ENCODE data around the gene PCF11.
"Not testable (repeated sequence)": the region's sequence is repeated elsewhere in the genome, so short reads cannot be mapped to it uniquely, and the experiment has no call there.

PCF11 gene, protein sequence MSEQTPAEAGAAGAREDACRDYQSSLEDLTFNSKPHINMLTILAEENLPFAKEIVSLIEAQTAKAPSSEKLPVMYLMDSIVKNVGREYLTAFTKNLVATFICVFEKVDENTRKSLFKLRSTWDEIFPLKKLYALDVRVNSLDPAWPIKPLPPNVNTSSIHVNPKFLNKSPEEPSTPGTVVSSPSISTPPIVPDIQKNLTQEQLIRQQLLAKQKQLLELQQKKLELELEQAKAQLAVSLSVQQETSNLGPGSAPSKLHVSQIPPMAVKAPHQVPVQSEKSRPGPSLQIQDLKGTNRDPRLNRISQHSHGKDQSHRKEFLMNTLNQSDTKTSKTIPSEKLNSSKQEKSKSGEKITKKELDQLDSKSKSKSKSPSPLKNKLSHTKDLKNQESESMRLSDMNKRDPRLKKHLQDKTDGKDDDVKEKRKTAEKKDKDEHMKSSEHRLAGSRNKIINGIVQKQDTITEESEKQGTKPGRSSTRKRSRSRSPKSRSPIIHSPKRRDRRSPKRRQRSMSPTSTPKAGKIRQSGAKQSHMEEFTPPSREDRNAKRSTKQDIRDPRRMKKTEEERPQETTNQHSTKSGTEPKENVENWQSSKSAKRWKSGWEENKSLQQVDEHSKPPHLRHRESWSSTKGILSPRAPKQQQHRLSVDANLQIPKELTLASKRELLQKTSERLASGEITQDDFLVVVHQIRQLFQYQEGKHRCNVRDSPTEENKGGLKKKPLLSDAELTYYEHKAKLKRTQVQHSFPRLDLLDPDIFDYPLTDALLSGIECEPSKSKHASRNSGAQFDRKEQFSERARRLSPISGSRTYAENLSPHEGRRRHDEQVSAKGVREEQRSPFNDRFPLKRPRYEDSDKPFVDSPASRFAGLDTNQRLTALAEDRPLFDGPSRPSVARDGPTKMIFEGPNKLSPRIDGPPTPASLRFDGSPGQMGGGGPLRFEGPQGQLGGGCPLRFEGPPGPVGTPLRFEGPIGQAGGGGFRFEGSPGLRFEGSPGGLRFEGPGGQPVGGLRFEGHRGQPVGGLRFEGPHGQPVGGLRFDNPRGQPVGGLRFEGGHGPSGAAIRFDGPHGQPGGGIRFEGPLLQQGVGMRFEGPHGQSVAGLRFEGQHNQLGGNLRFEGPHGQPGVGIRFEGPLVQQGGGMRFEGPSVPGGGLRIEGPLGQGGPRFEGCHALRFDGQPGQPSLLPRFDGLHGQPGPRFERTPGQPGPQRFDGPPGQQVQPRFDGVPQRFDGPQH (N-terminal part only)

DNA sequence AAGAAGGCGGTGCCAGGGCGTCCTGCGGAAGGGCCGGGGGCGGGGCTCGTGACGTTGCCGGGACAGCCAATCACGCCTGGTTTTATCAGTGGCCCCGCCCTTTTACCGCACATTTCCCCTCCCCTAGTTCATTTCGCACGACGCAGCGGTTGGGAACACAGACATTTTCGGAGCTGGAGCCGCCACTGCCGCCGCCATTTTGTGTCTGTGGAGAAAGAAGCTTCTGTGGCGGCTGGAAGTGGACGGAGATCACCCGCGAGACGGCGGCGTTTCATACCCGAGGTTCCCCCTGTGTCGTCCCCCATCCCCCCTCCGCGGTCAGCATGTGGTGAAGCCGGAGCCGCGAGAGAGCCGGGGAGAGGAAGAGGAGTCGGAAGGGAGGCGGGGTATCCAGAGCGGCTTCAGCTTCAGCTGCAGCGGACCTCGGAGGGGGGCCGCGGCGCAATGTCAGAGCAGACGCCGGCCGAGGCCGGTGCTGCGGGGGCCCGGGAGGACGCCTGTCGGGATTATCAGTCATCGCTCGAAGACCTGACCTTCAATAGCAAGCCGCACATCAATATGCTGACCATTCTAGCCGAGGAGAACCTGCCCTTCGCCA, at the start of gene PCF11:
Gene PCF11 (plus strand): TSS at position 136 of the 598 bp plus-strand sequence. CDS start 309 bp downstream, at position 445.
- peak in 3 of 4 experiments; percentile 98 to 100 (median 99) for DNase-seq

DNA sequence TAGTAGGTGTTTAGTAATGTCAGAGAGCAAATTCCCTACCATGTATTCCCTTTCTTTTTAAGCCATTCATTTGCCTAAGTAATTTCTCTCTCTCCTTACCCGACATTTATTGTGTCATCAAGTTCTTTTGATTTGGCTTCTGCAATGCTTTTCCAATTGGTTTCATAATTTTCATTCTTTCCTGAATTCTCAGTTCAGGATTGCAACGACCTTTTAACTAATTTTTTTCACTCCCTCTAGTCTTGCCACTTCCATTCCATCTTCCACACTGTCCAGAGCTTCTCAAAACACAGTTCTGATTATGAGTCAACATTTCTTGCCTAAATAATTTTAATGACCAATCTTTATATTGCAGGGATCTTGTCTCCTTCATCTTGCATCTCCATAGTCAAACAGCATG, 44.0 kb upstream of the PCF11 start:
- no peak for DNase-seq

DNA sequence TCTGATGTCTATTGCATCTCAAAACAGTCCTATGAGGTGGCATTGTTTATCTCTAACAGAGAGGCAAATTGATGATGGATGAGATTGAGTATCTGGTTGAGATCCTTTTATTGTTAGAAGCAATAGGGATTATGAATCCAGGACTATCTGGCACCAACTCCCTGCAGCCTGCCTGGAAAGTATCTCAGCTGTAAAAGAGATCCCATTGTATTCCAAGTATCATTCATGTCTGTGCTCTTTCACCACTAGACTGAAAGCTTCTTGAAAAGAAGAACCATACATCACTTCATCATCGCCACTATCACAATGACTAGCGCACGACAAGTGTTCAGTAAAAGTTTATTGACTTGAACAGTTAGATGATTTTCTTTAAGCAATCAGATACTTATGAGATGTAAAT, 41.9 kb upstream of the PCF11 start:
- DNase-seq: no peak

DNA sequence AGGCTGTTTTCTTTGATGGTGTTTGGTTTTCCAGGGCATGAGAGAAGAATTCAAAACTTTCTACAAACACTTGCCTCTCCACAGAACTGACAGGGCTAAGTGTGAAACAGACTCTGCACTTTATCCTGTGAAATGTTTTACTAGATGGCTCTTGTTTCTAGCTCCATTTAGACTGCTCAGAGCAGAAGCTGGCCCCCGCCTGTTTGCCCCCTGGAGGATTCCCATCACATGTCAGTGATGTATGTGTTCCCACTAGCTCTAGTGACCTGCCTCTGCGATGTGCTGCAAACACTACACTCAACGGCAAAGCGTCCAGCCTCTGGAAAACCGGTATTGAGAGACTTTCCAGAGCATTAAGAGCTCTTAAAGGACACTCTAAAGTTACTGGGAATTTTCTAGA, 41.4 kb upstream of the PCF11 start:
- DNase-seq: no peak

DNA sequence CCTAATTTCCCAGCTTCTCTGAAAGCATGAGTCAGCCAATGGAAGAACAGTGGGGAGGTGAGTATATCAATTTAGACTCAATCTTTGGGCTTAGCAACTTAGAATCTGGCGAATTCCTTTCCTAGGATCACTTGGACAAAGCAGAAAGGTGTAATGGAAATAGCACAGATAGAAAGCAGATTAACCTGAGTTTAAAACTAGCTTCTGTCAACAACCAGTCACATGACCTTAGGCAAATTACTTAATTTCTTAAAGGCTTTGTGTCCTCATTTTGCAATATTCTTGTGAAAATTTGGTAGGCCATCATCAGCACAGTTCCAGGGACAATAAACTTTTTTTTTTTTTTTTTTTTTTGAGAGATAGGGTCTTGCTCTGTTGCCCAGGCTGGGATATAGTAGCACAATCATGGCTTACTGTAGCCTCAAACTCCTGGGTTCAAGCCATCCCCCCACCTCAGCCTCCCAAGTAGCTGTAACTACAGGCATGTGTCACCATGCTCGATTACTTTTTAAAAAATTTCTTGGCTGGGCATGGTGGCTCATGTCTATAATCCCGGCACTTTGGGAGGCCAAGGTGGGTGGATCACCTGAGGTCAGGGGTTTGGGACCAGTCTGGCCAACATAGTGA, 40.8 kb upstream of the PCF11 start:
- DNase-seq: no peak

DNA sequence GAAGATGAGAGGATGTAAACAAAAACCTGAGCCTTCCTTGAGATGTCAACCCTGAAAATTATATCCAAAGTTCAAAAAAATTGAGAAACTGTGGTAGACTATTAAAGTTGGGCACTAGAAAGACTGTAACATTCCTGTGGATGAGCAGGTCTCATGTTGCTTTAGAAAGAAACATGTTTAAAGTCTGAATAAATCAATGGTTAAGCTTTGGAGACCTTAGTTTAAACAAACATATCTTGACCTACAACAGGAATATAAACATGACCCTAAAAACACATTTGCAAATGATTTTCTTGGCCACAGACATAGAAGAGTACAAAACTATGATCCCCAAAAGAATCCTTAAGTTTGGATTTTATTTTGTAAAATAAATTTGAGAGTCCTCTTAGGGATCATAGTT, 38.1 kb upstream of the PCF11 start:
- DNase-seq: no peak

DNA sequence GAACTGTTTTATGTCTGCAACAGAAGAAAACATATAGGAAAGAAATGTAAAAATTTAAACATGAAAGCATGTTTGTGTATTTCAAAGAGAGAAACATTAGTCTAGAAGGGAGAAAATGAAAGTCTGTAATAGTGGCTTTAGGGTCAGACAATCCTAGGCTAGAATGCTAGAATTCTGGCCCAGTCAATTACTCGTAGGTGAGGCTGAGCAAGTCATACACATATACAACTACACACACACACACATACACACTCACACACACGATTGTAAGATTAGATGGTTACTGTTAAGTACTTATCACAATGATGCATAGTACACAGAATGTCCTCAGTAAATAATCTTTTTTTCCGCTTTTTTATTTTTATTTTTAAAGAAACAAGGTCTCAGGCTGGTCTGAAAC, 37.7 kb upstream of the PCF11 start:
- no peak for DNase-seq

DNA sequence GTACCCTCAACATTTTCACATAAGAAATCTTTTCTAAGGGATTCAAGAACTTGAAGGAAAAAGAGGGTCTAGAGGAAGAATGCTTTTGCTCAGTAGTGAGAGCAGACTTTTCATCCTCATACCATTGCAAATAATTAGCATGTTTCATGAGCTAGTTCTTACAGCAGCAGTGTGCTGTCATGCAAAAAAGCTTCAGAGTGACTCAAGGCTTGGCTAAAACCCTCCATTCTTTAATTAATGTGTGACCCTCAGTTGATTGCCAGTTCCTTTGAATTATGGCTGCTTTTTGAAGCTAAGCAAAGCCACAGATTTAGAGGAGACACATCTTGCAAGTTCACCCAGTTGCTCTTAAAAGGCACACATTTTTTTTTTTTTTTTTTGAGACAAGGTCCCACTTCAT, 36.6 kb upstream of the PCF11 start:
- no peak for DNase-seq

DNA sequence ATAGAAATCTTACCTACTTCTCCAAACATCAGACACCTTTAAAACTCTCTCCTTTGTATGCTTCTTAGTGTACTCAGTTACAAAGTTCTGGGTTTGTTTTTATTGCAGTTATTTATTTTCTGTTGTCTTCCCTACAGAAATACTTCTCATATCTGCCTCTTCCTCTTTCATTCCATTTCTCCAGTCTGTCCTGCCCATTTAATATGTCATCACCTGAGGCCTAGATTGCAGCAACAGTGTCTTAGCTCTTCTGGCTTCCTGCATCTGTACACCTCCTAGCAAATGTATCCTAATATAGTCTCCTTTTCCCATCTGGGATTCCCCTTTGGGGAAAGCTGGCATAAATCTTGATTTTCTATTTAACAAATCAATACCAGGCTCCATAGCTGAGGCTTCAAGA, 34.9 kb upstream of the PCF11 start:
- DNase-seq: no peak

DNA sequence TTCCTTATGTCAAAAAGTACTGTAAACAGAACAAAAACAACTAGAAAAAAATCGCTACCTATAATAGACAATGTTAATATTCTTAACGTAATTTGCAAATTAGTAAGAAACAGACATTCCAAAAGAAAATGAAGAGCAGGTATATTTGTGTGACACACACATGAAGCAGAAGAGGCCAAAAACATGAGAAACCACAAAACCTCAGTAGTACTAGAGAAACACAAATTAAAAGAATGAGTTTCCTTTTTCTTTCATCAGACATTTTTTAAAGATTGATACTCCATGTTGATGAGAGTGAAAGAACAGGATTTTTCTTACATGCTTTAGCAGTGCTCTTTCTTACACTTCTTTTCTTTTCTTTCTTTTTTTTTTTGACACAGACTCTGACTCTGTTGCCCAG, 34.2 kb upstream of the PCF11 start:
- no peak for DNase-seq

DNA sequence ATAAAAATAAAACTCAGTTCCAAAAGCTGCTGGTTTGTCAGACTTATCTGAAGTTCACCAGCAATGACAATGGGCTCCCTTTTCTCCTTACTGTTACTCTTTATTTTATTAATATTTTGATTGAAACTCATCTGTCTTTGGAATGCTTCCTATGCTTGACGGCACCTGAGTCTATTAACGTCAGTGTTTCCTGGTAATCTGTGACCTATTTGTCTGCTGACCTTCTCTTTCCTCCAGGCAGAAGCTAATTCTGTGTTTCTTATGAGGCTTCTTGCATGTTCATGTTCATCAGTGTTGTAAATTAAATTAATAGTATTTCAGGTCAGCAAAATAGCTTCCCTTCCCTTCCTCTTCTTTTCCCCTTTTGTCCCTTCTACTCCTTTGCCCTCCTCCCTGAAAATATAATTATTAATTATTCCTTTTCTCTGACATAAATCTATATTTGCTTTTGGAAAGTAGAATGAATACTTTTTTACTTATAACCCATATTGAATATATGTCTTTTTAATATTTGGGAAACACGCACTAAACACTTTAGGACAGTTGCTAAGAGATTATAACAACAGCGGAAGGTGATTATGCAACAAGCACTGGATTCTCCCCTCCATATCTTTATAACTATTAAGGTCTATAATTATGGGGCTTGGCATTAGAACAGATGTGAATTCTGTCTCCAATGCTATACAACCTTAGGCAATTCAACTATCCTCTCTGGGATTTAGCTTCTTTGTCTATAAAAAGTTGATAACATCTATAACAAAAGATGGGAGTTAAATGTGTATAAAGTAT, 32.1 kb upstream of the PCF11 start:
- DNase-seq: no peak

DNA sequence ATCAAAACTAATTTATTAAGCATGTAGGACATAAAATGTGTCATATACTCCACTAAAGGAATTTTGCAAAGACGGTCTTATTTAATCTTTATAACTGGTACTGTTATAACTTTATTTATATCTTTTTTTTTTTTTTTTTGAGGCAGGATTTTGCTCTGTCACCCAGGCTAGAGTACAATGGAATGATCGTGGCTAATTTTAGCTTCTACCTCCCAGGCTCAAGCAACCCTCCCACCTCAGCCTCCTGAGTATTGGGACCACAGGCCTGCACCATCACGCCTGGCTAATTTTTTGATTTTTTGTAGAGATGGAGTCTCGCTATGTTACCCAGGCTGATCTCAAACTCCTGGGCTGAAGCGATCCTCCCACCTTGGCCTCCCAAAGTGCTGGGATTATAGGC, 31.4 kb upstream of the PCF11 start:
- DNase-seq: no peak

DNA sequence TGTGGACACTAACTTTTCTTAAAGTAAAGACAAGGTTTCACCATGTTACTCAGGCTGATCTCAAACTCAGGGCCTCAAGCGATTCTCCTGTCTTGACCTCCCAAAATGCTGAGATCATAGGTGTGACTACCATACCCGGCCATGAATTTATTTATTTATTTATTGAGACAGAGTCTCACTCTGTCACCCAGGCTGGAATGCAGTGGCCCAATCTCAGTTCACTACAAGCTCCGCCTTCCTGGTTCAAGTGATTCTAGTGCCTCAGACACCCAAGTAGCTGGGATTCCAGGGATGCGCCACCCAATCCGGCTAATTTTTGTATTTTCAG, 29.7 kb upstream of the PCF11 start:
- no peak for DNase-seq

DNA sequence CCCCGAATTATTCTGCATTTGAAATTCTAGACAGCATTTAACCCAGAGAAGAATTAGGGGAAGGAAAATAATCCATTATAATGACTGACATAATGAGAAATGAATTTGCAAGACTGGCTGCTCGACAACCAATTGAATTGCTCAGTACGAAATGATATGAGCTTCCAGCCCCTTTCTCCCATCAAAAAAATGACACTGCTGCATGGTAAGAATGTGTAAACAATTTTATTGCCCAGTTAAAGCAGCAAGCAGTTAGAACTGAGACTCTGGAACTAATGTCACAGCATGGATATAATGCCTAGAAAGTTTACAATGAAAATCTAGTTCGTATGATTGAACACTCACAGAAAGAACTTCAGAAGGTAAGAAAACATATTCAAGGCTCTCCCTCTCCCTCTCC, 24.7 kb upstream of the PCF11 start:
- DNase-seq: no peak

DNA sequence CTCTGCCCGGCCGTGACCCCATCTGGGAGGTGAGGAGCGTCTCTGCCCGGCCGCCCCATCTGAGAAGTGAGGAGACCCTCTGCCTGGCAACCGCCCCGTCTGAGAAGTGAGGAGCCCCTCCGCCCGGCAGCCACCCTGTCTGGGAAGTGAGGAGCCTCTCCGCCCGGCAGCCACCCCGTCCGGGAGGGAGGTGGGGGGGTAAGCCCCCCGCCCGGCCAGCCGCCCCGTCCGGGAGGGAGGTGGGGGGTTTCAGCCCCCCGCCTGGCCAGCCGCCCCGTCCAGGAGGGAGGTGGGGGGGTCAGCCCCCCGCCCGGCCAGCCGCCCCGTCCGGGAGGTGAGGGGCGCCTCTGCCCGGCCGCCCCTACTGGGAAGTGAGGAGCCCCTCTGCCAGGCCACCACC, 23.7 kb upstream of the PCF11 start:
- DNase-seq: not testable (repeated sequence)

DNA sequence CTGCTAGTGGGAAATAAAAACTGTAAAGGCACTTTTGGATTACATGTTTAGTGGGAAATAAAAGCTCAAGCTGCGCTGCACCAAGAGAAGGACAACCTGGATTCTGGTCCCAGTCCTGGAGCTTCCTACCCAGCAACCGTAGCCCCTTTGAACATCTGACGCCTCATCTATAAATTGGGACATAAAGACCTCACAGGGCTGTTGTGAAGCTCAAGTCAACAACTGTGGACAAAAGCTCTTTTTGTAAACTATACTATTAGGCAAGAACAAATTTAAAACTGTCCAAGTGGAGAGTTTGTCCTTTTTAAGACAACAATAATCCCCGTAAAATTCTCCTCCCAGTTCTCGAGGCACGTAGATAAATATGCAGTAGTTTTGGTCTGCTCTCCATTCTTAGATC, 17.6 kb upstream of the PCF11 start:
- no peak for DNase-seq

DNA sequence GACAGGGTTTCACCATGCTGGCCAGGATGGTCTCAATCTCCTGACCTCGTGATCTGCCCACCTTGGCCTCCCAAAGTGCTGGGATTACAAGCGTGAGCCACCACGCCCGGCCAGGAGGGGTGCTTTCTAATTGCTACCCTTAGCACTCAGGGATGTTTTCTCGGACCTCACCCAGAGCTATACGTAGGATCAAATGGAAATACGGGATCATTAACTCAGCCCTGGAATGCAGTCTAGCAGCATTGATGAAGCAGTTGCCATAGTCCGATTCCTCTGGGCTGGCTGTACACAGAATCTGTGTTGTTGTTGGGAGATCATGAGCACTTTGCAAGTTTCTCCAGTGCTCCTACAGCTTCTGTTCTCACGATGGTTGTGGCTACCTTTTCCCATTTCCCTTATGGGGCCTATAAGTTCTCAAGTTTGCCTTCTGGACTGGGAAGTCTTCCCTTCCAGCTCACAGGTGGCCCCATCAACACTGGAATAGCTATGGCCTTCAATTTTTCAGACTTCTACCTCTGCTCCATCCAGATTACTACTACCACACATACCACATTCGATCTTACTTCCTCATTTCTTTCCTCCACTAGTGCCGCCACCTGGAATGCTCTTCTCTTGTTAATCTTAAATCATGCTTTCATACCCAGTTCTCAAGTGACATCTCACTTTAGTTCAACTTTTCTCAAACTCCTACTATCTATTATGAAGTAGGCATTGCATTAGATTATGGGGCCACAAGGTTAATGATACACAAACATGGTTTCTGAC, 16.1 kb upstream of the PCF11 start:
- no peak for DNase-seq

DNA sequence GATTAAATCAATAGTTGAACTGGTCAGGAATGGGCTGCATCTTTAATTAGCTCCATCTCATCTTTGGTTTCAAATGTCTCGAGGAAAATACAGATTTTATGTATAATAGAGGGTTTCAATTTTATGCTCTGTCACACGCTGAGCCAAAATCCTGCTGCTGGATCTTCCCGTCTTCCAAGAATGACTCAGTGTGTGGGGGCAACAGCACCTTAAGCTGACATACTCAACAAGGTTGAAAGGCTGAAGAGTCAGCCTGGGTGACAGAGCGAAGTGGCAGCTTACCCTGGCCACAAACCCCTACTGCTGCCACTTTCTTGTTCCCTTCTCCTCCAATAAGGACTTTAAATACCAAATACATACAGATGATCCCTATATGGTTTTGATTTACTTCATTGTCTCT, 9.0 kb upstream of the PCF11 start:
- no peak for DNase-seq

DNA sequence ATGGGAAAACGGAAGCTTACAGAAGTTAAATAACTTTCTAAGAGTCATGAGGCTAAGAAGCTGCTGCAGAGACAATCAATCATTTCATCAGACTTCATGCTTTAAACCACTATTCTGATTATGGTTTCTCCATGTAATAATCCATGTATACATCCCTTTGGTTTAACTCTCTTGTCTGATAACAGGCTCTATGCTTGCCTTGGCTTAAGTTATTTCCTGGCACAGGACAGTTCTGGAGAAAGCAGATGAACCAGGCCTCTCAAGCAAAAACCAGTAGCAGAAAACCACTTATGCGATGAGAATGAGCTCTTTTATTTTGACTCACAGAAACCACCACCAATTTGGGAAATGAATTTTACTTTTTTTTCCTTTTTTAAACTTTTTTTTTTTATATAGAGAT, 6.5 kb upstream of the PCF11 start:
- no peak for DNase-seq

DNA sequence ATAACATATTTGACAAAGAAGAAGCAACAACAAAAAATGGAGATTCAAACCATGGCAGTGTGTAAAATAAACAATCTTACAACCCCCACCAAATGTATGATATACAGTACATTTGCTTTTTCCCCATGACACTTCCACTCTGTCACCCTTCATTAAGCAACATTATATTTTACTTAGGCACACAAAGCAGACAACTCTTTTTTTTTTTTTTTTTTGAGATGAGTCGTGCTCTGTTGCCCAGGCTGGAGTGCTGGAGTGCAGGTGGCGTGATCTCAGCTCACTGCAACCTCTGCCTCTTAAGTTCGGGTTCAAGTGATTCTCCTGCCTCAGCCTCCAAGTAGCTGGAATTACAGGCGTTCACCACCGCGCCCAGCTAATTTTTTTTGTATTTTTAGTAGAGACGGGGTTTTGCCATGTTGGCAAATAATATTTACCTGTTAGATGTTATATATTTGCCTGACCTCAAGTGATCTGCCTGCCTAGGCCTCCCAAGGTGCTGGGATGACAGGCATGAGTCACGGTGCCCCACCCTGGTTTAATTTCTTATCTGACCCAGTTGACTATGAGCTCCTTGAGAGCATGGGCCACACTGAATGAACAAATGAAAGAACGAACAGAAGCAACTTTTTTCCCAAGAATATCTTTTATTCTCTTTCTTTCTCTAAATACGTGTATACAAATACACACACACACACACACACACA, 5.5 kb upstream of the PCF11 start:
- DNase-seq: no peak

All from activated CD4-positive, CD25-positive, alpha-beta regulatory T cell (primary cell).